ENCODE results near the gene SPATS2.
A peak's percentile ranks its signal among the peaks of the same experiment; 100 is the strongest.

Gene SPATS2

DNA sequence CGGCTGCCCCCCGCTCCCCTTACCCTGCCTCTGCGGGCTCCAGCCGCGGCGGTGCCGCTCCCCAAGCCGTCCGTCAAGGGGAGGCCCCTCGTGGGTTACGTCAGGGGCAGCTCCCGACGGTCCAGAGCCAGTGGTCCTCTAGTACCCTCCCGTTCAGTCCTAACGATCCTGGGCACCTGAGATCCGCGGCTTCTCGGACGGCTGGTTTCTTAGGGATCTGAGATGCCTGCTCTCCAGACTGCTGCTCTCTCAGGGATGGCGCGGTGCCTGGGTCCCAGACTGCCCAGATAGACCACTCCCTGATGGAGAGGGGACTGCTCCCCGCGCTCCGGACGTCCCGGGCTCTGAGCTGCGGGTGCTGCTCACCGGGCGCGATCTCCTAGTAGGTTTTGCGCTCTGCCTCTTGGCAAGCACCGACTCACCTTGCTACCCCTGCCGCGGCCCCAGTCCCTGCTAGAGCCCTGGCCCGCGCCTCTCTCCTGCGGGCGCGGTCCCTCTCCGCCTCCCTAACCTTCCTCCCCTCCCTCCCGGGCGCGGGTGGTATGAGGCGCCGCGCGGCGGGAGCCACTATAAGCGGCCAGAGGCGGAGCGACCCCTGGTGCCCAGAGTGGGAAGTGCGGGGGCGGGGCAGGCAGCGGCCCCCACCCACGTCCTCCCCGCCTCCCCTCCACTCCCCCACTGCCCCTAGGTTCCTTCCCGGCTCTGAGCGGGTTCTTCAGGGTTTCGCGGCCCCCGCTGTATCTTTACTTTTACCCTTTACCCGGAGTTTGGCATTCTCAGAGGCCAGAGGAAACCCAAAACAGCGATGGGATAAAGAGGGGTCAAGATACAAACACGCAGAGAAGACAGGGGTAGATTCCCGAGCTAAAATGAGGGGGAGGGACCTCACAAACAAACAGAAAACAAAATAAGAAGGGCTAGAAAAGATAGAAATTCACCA is 30.3 kb upstream of the SPATS2 start, which contains the start of gene C1QL4:
C1QL4 (minus strand) TSS at position 544 of the 940 bp plus-strand sequence. CDS start 711 bp downstream, outside the sequence.
- DNase-seq, result peak; percentile 30 to 64

DNA sequence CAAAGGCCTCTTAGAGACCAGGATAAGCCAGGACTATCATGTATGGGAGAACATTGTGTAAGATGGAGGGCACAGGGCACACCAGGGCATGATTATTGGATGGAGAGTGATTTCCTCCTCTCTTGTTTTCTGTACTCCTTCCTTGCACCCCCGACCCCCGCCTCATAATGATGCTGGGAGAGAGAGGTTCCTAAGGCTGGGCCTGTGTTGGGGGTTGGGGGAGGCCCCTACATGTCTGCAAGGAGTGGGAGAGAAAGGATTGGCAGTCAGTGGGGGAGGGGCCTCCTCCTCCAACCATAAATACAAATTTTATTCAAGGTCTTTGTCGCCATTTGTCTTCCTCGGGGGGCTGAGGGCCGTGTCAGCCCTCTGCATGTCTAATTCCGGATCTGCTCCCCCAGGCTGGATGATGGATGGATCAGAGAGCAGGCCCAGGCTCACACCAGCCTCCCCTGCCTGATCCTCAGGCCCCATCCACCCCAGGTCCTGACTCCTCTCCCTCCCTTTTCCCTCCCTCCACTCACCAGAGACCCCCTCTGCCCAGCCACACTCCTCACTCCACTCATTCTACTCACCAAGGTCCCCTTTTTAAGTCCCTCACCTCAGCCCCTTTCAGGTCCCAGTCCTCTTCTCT is 28.3 kb upstream of the SPATS2 start:
- DNase-seq, result no peak

DNA sequence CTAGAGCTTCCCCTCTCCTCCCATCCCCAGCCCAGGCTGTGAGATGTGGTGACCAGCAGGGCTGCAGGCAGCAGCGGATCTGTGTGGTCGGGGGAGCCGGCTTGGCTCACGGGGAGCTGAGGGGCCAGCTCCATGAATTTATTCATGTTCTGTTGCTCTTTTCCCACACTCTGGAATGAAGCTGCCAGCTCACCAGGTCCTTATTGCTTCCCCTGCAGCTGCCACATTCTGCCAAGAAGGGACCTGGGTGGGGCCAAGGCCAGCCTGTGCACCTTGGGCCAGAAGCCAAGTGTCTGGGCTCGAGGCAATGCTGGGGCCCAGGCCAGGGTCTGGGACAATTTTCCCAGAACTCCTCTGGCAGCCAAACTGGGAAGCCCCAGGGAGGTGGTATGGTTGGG is 27.8 kb upstream of the SPATS2 start:
- DNase-seq, result no peak

DNA sequence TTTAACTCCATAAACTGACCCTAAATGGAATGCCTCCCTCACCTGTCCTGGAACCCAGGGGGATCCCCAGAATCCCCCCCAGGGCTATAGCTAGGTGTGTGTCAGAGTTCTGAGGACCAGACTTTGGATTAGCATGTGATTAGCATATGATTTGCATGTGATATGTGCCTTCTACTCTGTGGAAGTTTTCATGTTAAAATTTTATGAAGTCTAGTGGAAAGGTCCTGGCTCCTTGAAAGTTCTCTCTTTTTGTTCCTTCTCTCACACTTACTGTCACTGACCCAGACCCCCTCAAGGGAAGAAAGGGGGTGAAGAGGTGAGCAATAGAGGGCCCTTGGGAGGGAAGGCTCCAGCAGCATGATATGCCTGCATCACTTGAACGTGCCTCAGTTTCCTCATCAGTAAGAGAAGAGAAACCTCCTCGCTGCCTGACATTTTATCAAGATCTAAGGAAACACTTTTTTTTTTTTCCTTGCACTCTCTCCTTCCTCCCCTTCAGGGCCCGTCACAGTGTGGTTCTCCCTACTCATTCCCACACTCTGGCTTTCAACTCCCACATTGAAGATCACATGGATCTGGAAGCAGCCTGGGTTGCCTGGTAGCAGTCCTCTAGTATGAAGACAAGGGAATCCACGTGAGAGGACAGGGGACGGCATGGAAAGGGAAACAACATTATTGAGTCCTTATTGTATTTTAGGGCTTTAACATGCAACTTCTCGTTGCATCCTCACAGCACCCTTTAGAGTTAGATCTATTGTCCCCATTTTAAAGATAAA is 27.0 kb upstream of the SPATS2 start:
- DNase-seq, result no peak

DNA sequence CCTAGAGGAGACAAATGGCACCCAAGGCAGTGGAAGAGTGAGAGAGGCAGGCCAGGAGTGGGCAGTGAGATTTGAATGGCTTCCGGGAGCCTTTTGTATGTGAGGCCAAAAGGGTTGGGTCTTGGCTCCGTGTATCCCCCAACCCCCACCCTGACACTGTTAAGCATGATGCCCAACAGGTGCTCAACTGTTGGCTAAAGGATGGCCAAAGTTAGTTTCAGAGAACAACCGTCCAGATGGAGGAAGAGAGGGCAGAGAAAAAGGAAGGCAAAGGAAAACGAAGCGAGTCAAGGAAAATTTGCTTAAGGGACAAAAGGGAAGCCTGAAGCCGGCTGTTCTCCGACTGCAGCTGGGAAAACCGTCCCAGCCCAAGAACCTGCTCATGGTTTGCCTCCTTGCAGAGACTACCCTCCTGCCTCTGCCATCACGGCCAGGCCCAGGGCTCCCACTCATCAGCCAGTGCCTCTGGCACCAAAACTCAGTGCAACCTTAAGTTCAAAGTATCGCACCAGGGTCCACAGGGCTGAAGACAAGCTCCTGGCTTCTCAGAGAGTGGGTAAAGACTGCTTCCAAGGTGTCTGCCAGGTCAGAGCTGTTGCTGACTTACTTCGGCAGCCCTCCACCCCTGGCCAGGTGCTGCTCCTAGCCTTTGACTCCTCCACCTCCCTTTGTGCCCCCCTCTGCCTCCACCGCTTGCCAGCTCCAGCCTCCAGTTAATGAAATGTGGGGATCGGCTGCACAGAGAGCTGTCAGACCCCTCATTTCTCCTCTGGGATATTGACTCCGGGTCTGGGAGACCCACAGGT is 26.1 kb upstream of the SPATS2 start:
- DNase-seq, result no peak

DNA sequence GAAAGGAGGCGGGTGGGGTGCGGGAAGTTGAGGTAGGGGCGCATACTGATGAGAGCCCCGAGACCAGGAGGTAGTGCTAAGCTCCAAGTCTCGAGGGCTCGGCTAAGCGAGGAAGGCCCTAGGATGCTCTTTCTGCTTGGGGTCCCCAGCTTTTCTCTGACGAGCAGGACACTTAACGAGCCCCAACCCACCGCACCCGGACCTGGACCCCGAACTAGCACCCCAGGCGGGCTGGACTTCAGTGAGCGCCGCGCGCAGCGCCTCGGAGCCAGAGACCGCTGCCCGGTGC is 25.5 kb upstream of the SPATS2 start:
- no peak for DNase-seq

DNA sequence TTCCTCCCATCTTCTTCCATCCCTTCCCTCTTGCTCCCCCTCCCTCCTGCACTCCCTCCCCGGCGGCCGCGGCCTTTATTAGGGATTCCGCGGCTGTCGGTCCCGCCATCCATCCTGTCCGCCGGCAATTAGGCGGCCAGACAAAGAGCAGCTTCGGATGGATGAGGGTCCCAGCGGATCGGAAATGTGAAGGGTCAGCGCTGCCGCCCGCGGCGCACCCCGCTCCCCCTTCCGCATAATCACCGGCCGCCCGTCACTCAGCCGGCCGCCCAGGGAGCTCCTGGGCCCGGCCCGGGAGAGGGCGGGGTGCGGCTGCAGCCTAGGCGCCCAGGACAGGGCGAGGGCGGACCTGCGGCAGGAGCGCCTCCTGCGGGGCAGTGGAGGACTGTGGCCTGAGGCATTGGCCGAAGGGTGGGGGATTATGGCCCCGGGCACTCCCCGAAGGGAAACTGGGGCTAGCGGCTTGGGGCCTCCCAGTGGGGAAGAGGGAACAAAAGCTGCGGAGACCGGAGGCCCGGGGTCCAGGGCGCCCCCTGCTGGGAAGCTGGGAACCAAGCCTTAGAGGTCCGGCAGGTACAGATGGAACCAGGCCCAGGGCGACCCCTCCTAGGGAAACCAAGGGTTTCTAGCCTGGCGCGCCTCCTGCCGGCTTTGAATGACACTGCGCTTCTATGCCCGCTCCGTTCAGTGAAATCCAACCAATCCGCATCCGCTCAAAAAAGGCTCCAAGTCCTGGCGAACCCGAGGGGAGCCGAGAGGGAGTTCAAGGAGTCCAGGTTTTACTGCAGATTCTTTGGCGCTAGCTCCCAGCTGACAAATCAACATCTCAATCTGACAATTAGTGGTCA is 25.0 kb upstream of the SPATS2 start:
- peak; percentile 50 to 53 for DNase-seq

DNA sequence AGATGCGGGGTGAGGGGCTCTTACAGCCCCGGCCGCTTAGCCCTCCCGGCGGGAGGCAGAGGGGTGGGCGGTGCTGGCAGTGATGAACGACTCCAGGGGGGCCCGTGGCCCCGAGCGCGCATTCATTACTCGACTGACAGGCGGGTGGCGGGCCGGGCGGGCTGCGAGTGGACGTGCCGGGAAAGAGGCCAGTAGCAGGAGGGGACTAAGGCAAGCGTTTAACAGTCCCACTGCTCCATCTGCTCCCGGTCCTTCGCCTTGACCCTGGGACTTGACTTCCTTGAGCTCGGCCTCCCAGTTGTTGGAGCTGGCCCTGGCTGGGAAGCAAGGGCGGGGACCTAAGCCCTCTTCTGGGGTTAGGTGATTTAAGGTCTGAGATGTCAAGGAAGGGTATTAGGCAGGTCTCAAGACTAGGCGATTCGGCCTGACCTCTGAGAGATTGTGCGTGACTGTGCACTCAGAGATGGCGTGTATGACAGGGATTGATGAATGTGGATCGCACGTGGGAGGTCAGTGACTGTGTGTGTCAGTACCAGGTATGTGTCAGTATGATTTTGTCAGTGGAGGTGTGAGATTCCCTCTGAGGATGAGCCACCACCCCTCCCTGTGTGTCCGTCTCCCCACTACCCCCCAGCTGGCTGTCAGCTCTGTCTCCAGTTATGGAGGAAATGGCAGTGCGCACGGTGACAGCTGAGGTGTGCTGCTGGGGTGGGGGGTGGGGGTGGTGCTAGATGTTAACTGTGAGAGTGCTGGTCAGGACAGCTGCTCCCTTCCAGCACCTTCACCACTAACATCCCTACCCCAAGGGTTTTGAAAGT is 24.1 kb upstream of the SPATS2 start:
- DNase-seq, result no peak

DNA sequence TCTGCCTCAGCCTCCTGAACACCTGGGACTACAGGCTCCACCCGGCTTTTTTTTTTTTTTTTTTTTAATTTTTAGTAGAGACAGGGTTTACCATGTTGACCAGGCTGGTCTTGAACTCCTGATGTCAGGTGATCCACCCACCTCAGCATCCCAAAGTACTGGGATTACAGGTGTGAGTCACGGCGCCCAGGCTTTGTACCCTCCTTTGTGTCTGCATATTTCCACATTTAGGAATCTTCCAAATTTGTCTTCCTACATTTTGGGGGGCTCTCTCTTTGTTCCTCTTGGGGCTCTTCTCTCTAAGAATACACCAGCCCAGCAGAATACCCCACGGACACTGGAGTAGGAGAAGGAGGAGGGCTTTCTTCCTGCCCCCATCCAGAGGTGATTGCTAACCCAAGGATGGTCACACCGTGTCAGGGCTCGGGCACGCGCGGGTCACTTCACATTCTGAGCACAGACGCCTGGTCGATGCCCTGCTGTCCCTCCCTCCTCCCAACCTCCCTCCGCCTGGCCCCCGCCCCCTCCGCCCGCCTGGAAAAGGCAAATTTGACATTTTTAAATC is 22.7 kb upstream of the SPATS2 start:
- DNase-seq, result no peak

DNA sequence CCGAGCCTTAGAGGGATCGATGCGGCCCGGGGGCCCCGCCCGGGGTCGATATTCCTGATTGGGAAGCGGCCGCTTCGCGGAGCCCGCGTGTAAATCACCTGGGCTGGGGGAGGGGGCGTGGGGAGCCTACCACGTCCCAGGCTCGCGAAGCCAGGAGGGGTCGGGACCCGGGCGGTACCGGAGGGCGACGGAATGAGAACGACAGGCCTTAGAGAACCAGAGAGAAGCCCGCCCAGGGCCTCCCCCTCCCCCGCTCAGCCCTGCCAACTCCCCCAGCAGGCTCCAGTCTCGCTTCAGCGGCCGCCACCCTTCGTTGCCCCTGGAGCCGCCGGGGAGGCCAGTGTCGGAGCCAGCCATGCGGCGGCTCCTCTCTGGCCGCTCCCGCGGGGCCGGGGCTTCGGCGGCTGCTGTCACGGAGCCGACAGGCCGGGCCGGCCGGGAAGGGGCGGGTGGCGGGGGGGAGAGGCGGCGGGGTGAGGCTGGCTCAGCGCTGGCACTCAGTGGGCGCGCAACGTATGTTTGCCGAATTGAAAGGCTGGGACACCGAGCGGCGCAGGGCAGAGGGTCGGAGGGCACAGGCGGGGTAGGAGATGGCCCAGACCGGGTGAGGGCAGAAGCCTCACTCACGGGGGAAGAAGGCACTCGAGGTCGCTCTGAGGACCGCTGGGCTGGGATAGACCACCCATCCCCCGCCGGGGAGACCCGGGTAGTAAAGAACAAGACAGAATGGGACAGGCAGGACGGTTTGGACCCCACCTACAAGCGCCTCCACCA is 22.0 kb upstream of the SPATS2 start:
- no peak for DNase-seq

DNA sequence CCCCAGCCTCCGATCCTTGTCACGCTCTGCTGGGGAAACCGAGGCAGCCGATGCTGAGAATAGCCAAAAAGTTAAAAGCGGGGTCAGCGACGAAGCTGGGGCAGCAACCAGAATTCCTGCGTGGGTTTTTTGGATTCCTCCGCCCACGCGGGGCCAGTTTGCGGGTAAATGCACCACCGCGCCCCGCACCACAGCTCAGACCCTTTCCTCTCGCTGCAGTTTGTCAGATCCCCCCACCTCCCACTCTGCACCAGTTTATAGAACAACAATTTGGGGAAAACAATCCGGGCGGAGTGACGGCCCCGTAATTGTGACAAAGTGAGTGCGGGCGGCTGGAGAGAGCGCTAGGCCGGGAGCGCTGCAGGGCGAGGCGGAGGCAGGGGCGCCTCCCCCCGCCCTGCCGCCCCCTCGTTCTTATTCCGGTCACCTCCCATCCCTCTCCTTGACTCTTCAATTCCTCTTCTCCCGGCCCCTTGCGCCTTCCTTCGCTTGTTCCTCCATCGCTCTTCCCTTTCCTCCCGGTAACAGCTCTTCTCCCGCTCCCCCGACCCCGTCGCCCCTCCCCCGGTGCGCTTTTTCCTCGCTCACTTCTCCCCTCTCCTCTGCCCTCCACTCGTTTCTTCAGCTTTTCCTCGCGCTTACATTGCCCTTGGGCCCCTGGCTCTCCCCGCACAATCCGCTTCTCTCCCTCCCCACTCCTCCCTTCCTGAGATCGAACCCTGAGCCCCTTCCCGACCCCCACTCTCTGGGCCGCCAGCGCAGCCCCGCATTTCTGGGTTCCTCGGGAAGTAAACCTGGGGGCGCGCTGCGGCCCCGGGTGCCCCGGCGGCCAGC is 21.2 kb upstream of the SPATS2 start:
- no peak for DNase-seq

DNA sequence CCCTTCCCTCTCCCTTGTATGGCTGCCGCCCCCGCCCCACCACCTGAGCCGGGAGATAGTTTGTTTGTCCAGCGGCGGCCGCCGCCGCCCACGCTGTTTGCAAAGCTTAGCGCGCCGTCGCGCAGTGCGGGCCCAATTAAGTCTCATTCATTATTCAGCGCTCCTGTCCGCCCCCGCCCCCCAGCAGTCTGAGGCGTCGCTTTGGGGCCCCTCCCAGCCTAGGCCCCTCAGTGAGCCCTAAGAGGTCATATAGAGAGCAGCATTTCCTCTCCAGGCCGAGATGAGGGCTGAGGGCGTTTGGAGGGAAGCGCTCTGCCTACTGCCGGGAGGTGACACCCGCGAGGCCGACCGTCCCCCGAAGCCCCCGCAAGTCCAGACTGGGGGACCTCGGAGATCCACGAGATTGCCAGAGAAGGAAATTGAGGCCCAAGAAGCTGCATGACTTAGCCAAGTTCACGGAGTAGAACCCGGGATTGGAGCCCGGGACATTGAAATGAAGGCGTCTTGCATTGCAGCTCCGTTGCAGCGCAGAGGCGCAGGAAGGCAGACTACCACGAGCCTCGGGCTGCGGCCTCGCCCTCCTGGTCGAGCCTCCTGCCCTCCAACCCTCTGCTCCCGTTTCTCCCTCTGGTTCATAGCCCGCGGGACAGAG is 20.5 kb upstream of the SPATS2 start, which contains the start of gene DNAJC22:
DNAJC22 (plus strand) TSS at position 230 of the 652 bp plus-strand sequence. CDS start 1,985 bp downstream, outside the sequence.
- no peak for DNase-seq

DNA sequence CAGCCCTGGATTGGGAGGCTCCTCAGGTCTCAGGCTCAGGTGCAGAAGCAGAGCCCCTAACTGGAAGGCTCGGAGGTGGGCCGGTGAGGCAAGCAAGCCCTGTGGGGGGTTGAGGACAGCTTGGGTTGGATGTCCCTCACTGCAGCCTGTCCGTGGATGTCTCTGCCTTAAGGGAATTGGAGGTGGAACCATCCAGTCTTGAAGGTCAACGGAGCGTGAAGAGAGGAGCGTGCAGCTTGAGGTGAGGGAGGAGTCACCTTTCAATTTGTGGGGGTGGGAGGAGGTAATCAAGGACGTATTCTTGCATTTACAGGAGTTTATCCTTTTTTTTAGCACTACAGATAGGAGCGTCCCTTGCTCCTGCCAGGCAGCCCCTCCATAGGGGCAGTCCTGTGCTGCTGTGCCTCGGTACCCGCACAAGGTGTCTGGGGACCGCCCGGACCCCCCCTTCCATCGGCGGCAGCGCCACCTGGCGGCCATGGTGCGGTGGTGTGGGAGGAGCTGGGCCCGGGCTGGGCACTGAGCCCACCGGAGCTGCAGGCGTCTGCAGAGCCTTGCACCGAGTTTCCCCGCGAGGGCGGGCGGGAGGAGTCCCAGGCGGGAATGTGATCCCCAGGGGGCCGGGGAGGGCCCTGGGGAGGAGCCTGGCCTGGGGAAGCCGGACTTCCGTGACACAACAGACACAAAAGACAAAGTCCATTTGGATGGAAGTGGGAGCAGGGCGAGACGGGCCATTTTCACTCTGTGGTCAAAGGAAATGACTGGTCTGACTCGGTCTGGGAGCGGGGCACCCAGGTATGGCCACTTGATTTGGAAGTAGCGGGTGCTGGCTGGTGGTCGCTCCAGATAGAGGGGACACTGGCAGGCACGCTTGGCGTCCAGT is 19.7 kb upstream of the SPATS2 start:
- peak; percentile 76 to 89 for DNase-seq

DNA sequence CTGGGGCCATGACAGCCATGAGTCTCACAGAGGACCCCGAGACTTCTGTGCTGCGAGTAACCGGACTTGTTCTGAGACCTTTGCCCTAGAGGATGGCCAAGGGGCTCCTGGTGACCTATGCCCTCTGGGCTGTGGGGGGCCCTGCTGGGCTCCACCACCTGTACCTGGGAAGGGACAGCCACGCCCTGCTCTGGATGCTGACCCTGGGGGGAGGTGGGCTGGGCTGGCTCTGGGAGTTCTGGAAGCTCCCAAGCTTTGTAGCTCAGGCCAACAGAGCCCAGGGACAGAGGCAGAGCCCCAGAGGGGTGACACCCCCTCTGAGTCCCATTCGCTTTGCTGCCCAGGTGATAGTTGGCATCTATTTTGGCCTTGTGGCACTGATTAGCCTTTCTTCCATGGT is 18.5 kb upstream of the SPATS2 start:
- DNase-seq, result no peak

DNA sequence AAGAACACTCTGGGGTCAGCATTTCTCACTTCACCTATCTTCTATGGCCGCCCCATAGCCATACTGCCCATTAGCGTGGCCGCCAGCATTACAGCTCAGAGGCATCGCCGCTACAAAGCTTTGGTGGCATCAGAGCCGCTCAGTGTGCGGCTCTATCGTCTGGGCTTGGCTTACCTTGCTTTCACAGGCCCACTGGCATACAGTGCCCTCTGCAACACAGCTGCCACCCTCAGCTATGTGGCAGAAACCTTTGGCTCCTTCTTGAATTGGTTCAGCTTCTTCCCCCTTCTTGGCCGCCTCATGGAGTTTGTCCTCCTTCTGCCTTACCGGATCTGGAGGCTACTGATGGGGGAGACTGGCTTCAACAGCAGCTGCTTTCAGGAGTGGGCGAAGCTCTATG is 18.0 kb upstream of the SPATS2 start:
- no peak for DNase-seq

DNA sequence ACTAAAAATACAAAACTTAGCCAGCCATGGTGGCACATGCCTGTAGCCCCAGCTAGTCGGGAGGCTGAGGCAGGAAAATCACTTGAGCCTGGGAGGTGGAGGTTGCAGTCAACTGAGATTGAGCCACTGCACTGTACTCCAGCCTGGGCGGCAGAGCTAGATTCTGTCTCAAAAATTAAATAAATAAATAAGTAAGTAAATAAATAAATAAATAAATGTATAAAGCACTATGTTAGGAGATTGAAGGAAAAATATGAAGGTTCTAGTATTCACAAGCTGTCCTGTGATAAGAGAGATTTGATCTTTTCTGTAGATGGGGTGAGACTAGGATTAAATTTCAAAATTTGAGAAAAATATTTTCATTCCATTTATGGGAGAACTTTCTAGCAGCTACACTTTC is 14.9 kb upstream of the SPATS2 start:
- no peak for DNase-seq

DNA sequence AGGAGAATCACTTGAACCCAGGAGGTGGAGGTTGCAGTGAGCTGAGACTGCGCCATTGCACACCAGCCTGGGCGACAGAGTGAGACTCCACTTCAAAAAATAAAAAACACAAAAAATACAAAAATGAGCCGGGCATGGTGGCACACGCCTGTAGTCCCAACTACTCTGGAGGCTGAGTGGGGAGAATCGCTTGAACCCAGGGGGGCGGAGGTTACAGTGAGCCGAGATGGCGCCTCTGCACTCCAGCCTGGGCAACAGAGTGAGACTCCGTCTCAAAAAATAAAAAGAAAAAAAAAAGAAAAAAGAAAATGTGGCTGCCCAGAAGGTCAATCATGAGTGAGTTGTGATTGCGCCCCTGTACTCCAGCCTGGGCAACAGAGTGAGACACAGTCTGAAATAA is 11.3 kb upstream of the SPATS2 start:
- DNase-seq, result no peak

Measured in hippocampal formation (tissue), 2 donors.